Endothelial cell of umbilical vein (primary cell): ENCODE measurements around the gene MAFB. TPM values are rescaled to one million over a fixed set of nuclear protein-coding genes. Genes with fewer than 3 reads are reported as not detected.

Experiments used
- BruUV-seq: library from RNA; stranded (reverse); fragments of 400-500 nt; replicated peaks from 2 replicates; lab custom pipeline; 2021; lab: Mats Ljungman, UMichigan
- CTCF ChIA-PET: fragments of 300-600, 350-600 bp; sonication (Branson Sonifier 250); formaldehyde crosslinking; loops from one replicate; lab custom pipeline; 2021; ENCODE audit warnings: antibody characterized with exemption, inconsistent platforms; lab: Charles Lee
- POLR2A ChIA-PET: fragments of 300-600, 350-600 bp; sonication (Branson Sonifier 250); formaldehyde crosslinking; loops from one replicate; lab custom pipeline; 2021; ENCODE audit warnings: antibody characterized with exemption, inconsistent platforms; lab: Charles Lee
- DNase-seq: peaks from one replicate; pipeline ENCODE4 v3.0.0-alpha.2; 2011; ENCODE audit warnings: low read depth, low spot score
- FAIRE-seq: peaks from 2 replicates; lab custom pipeline; 2011; peaks lifted over from hg19 to GRCh38; lab: Jason Lieb, UNC
- H2AFZ ChIP-seq: 2 replicates; pipeline ENCODE4 v1.6.0; 2012; ENCODE audit warnings: low read depth, low read length, control low read depth, inconsistent platforms
- H3K27ac ChIP-seq: 2 replicates; pipeline ENCODE4 v1.5.1; 2011; ENCODE audit warnings: low read depth, mild to moderate bottlenecking, control low read depth, low read length, moderate library complexity; ENCODE audit not compliant: insufficient read depth
- H3K27me3 ChIP-seq, 2 experiments: 2 replicates each; pipeline versions ENCODE4 v1.6.0 to v1.6.1; 2011; ENCODE audit warnings: low read length in 2 of 2, mixed read lengths in 1 of 2; ENCODE audit not compliant: control insufficient read depth in 2 of 2, insufficient read depth in 2 of 2
- H3K36me3 ChIP-seq, 2 experiments: 2 replicates in 1 of 2; 3 replicates in 1 of 2; pipeline ENCODE4 v1.5.1; 2011; ENCODE audit warnings: low read length in 2 of 2, mild to moderate bottlenecking in 1 of 2, moderate library complexity in 1 of 2; ENCODE audit not compliant: control insufficient read depth in 2 of 2, insufficient read depth in 2 of 2; ENCODE audit errors: extremely low read depth in 1 of 2
- H3K4me1 ChIP-seq: 3 replicates; pipeline ENCODE4 v1.5.1; 2011; ENCODE audit warnings: mild to moderate bottlenecking, low read length; ENCODE audit not compliant: control insufficient read depth, insufficient read depth; ENCODE audit errors: extremely low read depth
- H3K4me2 ChIP-seq: 2 replicates; pipeline ENCODE4 v1.6.1; 2011; ENCODE audit warnings: low read length, control low read depth, mixed read lengths; ENCODE audit not compliant: insufficient read depth
- H3K4me3 ChIP-seq, 3 experiments: fragments of 200-600 bp in 1 of 3; sonication (generic), shearing (Covaris generic) in 1 of 3; replicated peaks in 1 of 3; 2 replicates each; pipeline ENCODE4 v1.5.1; 2011 to 2016; ENCODE audit warnings: control low read depth in 3 of 3, low read length in 3 of 3, mild to moderate bottlenecking in 2 of 3, inconsistent platforms in 1 of 3, low read depth in 1 of 3, moderate library complexity in 1 of 3; ENCODE audit not compliant: insufficient read depth in 1 of 3
- H3K79me2 ChIP-seq: 2 replicates; pipeline ENCODE4 v1.6.0; 2012; ENCODE audit warnings: low read length, inconsistent platforms; ENCODE audit not compliant: control insufficient read depth, insufficient read depth
- H3K9ac ChIP-seq: replicated peaks from 2 replicates; pipeline ENCODE3; 2011; ENCODE audit warnings: low read length, control low read depth; ENCODE audit not compliant: insufficient read depth; ENCODE audit errors: extremely low read depth
- H3K9me1 ChIP-seq: replicated peaks from 3 replicates; pipeline ENCODE4 v1.6.0; 2011; ENCODE audit warnings: mild to moderate bottlenecking, low read length; ENCODE audit not compliant: control insufficient read depth, insufficient read depth; ENCODE audit errors: extremely low read depth
- H3K9me3 ChIP-seq: replicated peaks from 2 replicates; pipeline ENCODE4 v1.5.1; 2012; ENCODE audit warnings: low read length, inconsistent platforms; ENCODE audit not compliant: control insufficient read depth, insufficient read depth
- H4K20me1 ChIP-seq: replicated peaks from 2 replicates; pipeline ENCODE3; 2011; ENCODE audit warnings: mild to moderate bottlenecking, low read length; ENCODE audit not compliant: control insufficient read depth, insufficient read depth; ENCODE audit errors: extremely low read depth
- CTCF ChIP-seq, 2 donors: IDR thresholded peaks; 1 replicate in 1 of 2; 2 replicates in 1 of 2; pipeline ENCODE4 v1.5.1; 2011; ENCODE audit warnings: low read length in 2 of 2, mild to moderate bottlenecking in 2 of 2, moderate library complexity in 2 of 2, control low read depth in 1 of 2, inconsistent platforms in 1 of 2, low read depth in 1 of 2; ENCODE audit not compliant: insufficient read depth in 1 of 2; ENCODE audit errors: extremely low read depth in 1 of 2
- EZH2 ChIP-seq: IDR thresholded peaks from 2 replicates; pipeline ENCODE4 v1.6.1; 2012; ENCODE audit warnings: borderline replicate concordance, low read depth, mild to moderate bottlenecking, moderate library complexity, low read length, inconsistent platforms; ENCODE audit not compliant: severe bottlenecking
- FOS ChIP-seq: IDR thresholded peaks from 2 replicates; pipeline ENCODE4 v1.6.1; 2011; ENCODE audit warnings: mild to moderate bottlenecking, low read length, moderate library complexity, borderline replicate concordance; ENCODE audit not compliant: insufficient read depth
- GATA2 ChIP-seq: IDR thresholded peaks from 2 replicates; pipeline ENCODE4 v1.7.0; 2011; ENCODE audit warnings: low read depth, mild to moderate bottlenecking, moderate library complexity, mixed read lengths, low read length; ENCODE audit not compliant: insufficient read length, insufficient read depth
- JUN ChIP-seq: IDR thresholded peaks from 2 replicates; pipeline ENCODE4 v1.6.1; 2011; ENCODE audit warnings: borderline replicate concordance, low read depth; ENCODE audit not compliant: insufficient read length, insufficient read depth
- MAX ChIP-seq: IDR thresholded peaks from 2 replicates; pipeline ENCODE4 v1.6.1; 2011; ENCODE audit not compliant: insufficient read depth, insufficient read length
- MYC ChIP-seq: IDR thresholded peaks from one replicate; pipeline ENCODE4 v1.6.1; 2011; ENCODE audit warnings: mild to moderate bottlenecking, low read depth, low read length
- POLR2A ChIP-seq: IDR thresholded peaks from 2 replicates; pipeline ENCODE4 v1.6.1; 2012; ENCODE audit warnings: low read depth, mild to moderate bottlenecking, control low read depth, low read length
- POLR2AphosphoS5 ChIP-seq: IDR thresholded peaks from 2 replicates; pipeline ENCODE4 v1.6.1; 2012; ENCODE audit warnings: low read depth, mild to moderate bottlenecking, control low read depth, low read length, moderate library complexity; ENCODE audit not compliant: insufficient read depth
- dilution Hi-C: fragments of 300-500 bp; cut with MboI; formaldehyde crosslinking; loops from one replicate; pipeline ENCODE4 v1.15.0; 2019; ENCODE audit warnings: low sequenced_read_pairs; ENCODE audit not compliant: extremely low pct_ligation_motif_present
- intact Hi-C: fragments of 100-400 bp; cut with micrococcal nuclease; formaldehyde crosslinking; loops from one replicate; pipeline ENCODE4 v1.10.0; 2022
- polyA plus RNA-seq, 4 experiments: library from polyadenylated mRNA; depleted of rRNA in 3 of 4; stranded (reverse) in 3 of 4; unstranded in 1 of 4; fragments of >200 nt; gene quantifications; 2 replicates each; pipeline versions ENCODE4 v1.2.1 to v1.2.3, GENCODE V29; 2011 to 2012; ENCODE audit warnings: missing spikeins in 1 of 4
- total RNA-seq: library from RNA; stranded (reverse); gene quantifications from 2 replicates; pipeline ENCODE4 v1.2.3, GENCODE V29; 2021

The MAFB gene
- total and polyA plus RNA-seq, 2 donors (not counting 3 experiments of a cell fraction or from before 2014, with no cell fraction given) = 1.8 to 3.4 TPM

GRCh38 chr20:40702504-40702903 is 13.5 kb upstream of the MAFB start:
- dilution Hi-C loops = no loop called here
- H3K4me2 ChIP-seq = no peak overlapping the region
- H3K9ac ChIP-seq = no peak overlapping the region
- no TSS peak for BruUV-seq
- H3K27ac ChIP-seq = no peak overlapping the region
- H3K36me3 ChIP-seq = no peaks in the 10 kb centered on the region
- no peak overlapping the region for H3K4me3 ChIP-seq
- no peaks in the 10 kb centered on the region for H3K4me1 ChIP-seq
- TF ChIP-seq MAX = no peak
- TF ChIP-seq GATA2 = no peak
- FAIRE-seq (no peak), DNase-seq (no peak)
- intact Hi-C loops = loop anchor here (1.0 kb wide), 1 partner anchor 261 kb away; no protein-coding TSS in a partner anchor
- H4K20me1 ChIP-seq = no peaks in the 10 kb centered on the region
- H3K9me3 ChIP-seq = no peaks in the 10 kb centered on the region
- no peaks in the 10 kb centered on the region for H3K79me2 ChIP-seq
- H3K9me1 ChIP-seq = no peaks in the 10 kb centered on the region
- no peaks in the 10 kb centered on the region for H3K27me3 ChIP-seq
- CTCF ChIA-PET = interaction anchor here (1.6 to 2.3 kb wide), 2 partner anchors 244 to 260 kb away, joined by 5 to 17 read pairs; no protein-coding TSS in a partner anchor
- no peak overlapping the region for H2AFZ ChIP-seq
- POLR2A ChIA-PET = no interaction called here

GRCh38 chr20:40698744-40699143 is 9.7 kb upstream of the MAFB start:
- H3K36me3 ChIP-seq = no peaks in the 10 kb centered on the region
- no peak for TF ChIP-seq MYC
- no peak for TF ChIP-seq GATA2
- no peak for TF ChIP-seq EZH2
- TF ChIP-seq MAX = no peak
- TF ChIP-seq CTCF (IDR thresholded peaks at IDR 0.05; ENCODE audit: extremely low read depth in 1 of 2, insufficient read depth in 1 of 2, low read depth in 1 of 2, low read length in 2 of 2) = no peak
- TF ChIP-seq POLR2AphosphoS5 = no peak
- TF ChIP-seq JUN = no peak
- no peak for TF ChIP-seq POLR2A
- TF ChIP-seq FOS = no peak
- POLR2A ChIA-PET = no interaction called here
- no peak overlapping the region for H2AFZ ChIP-seq
- no peak overlapping the region for H3K27ac ChIP-seq
- H3K4me1 ChIP-seq = no peaks in the 10 kb centered on the region
- dilution Hi-C loops = no loop called here
- no peaks in the 10 kb centered on the region for H3K9me1 ChIP-seq
- intact Hi-C loops = no loop called here
- H3K27me3 ChIP-seq = peaks cover 6 to 20% of the 10 kb centered on the region in 2 experiments
- CTCF ChIA-PET = interaction anchor here (1.5 kb wide), 1 partner anchor 9 kb away, joined by 5 read pairs; no protein-coding TSS in a partner anchor
- H4K20me1 ChIP-seq = no peaks in the 10 kb centered on the region
- H3K9me3 ChIP-seq = no peaks in the 10 kb centered on the region
- DNase-seq (no peak), FAIRE-seq (no peak)
- no peak overlapping the region for H3K4me2 ChIP-seq
- no TSS peak for BruUV-seq
- H3K9ac ChIP-seq = no peak overlapping the region
- no peaks in the 10 kb centered on the region for H3K79me2 ChIP-seq
- H3K4me3 ChIP-seq = no peak overlapping the region
